Cerebellar nuclear complex (tissue), 1 donor: ENCODE data around the gene TMEM225.
"Not testable (repeated sequence)": the region's sequence is repeated elsewhere in the genome, so short reads cannot be mapped to it uniquely, and the experiment has no call there.

Source experiments
- DNase-seq, 2 experiments: peaks; one replicate each; lab custom pipeline; 2025; lab: John Stamatoyannopoulos, UW

TMEM225 gene, protein sequence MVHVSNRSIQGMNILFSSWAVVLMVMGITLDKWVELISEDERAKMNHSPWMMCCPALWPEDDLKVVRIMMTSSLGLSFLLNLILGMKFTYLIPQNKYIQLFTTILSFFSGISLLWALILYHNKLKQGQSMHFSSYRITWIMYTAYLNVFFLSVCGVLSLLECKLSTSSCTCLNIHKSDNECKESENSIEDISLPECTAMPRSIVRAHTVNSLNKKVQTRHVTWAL

DNA sequence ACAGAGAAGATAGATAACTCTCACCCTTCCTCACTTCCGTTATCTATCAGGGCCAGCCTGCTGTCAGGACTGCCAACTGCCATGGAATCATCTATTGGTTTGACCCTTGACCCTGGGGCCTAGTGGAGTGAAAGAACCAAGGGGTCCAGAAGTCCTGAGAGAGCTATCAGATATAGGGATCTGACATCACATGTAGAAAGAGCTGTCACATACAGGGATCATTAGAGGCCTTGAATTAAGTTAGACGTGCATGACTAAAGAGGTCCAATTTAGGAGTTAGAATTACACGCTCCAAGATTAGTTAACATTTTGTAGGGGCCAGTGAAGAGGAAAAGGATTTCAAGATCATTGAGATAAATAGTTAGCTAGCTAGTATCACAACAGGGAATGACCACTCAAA lies at the start of gene TMEM225:
TMEM225 (minus strand) TSS at position 101 of the 400 bp plus-strand sequence. CDS start 245 bp downstream, outside the sequence.
- no peak for DNase-seq

DNA sequence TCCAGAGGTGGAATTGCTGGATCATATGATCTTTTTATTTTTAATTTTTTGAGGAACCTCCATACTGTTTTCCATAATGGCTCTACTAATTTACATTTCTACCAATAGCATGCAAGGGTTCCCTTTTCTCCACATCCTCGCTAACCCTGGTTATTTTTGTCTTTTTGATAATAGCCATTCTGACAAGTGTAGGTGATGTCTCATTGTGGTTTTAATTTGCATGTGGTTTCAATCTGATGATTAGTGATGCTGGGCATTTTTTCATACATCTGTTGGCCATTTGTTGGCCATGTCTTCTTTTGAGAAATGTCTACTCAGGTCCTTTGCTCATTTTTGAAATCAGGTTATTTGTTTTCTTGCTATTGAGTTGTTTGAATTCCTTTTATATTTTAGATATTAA lies 38.6 kb upstream of the TMEM225 start:
- no peak for DNase-seq

DNA sequence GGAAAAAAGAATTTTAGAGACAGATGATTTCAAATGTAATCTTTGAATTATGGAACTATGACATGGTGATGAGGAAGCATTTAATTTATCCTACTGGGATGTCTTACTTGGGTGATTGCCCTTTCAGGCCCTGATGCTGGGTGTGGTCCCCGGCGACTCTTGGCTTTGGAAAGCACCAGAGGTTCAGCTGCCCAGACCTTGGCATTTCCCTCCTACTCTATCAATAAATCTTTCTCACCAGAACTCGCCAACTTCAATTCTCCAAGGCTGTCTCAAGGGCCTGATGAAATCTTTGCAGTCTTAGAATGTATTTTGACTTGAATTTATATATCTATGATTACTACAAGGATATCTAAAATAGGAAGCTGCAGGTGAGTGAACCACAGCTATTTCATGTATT lies 35.5 kb upstream of the TMEM225 start:
- no peak for DNase-seq

DNA sequence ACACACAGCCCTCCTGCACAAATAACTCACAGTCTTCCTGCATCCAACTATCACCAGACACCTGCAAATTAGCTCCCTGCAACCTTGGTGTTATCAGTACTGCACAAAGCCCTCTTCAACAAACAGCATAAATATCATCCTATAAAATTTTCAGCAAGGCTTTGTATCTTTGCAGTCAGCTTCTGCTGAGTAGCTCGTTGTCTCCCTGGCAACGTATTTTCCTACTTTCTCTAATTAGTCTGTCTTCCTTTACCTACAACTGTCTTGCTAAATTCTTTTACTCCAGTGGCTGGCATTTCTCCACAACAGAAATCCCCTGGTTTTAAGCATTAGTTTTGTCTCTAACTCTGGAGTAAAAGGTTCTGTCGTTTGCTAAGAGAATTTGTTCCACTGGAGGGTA lies 20.4 kb upstream of the TMEM225 start:
- no peak for DNase-seq

DNA sequence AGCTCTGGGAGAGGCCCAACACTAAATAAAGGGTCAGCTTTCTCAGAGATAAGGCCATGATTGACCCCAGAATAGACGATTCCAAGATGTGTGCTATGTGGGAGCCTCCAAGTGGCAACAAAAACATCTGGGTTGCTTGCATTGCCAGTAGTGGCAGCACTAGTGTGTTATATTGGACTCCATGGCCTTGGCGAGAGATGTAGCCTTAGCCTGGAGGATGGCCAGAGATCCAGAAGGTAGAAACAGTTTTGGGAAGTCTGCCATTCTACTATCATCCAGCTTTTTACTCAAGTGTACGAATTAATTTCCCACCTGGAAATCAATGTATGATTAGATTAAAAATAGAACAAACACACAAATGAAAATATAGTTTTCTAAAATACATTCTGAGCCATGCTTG lies 19.5 kb upstream of the TMEM225 start:
- DNase-seq, result no peak

DNA sequence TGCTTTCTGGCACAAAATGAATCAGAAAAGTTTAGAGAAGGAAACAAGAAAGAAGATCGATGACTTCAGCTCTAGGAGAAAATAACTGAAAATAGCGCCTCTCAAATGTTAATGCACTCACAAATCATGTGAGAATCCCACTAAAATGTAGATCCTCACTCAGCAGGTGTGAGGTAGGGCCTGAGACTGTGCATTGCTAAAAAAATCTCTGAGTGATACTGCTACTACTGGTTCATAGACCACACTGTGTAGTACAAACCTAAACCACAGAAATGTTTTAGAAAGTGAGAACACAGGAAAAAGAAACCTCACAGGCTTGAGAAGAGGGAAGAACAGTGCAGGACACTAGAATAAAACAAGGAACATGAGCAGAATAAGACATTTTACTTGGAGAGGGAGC lies 18.5 kb upstream of the TMEM225 start:
- no peak for DNase-seq

DNA sequence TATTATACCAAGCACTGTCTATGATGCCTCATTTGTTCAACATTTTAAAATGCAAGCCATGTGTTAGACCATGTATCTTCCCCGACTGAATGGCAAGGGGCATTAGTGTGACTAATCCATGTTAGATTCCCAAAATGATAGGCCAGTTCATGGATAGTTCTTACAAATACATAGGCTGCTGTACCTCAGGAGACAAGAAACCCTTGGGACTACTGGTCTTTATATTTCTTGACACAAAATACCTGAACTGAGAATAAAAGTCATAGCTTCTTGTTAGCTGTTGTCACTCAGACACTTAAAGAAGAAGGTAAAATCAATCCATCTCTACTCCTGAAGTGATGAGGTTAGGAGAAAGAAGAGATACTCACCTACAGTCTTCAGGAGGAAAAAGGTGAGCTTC lies 16.4 kb upstream of the TMEM225 start, which contains the start of gene OR8D4:
OR8D4 (plus strand) TSS at position 301 of the 400 bp plus-strand sequence. CDS start 4,265 bp downstream, outside the sequence.
- DNase-seq, result no peak

DNA sequence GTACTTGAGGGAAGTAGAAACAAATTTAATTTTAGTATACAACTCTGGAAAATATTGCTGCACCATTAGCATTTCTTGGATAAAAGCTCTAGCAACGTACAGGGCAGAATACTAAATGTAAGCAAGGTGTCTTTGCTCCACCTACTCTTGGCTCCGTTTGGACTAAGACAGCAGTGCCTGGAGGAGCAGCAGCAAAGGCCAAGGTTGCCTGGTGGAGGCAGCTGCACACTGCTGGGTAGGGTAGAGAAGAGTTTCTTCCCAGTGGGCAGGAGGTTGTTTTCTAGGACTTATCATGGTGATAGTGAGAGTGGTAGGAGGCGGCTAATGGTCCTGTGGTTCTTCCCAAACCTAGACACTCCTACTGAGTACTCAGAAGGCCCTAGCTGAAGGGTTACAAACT lies 14.3 kb upstream of the TMEM225 start:
- DNase-seq, result no peak

DNA sequence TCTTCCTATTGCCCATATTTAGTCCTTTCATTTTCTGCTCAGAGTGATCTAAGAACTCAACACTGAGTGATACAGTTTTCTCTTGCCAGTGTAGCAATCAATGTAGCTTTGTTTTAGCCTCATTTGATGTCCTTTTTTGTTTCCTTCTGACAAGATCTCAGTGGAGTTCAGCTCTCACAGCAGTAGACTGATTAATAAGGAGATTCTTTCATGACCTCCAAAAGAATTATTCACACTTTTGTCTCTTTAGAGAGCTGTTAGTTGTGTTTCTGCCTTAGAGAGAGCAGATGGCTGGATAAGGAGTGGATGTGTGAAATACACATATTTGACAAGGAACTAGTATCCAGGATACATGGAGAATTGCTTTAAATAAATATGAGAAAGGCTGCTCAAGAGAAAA lies 6.6 kb upstream of the TMEM225 start:
- no peak for DNase-seq

DNA sequence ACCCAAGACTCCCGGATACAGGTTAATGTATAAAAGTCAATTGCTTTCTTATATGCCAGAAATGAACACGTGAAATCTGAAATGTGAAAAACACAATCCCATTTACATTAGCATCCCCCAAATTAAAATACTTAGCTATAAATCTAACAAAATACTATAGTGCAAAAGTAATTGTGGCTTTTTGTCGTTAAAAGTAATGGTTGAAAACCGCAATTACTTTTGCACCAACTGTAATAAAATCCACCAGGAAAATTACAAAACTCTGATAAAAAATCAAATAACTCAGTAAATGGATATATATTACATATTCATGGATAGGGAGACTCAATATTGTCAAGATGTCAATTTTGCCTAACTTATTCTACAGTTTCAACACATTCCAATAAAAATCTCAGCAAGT lies 4.6 kb downstream of the TMEM225 start:
- DNase-seq, result no peak

DNA sequence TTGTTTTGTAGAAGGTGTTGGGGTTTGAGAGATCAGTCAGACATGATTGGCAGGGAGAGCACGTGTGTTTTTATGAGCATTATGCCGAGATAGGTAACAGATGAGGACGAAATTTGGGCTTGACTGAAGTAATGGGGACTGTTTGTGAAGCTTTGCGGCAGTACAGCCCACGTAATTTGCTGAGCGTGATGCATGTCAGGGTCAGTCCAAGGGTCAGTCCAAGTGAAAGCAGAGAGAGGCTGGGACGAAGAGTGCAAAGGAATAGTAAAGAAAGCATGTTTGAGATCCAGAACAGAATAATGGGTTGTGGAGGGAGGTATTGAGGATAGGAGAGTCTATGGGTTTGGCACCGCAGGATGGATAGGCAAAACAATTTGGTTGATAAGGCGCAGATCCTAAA lies 17.7 kb downstream of the TMEM225 start:
- DNase-seq, result not testable (repeated sequence)

DNA sequence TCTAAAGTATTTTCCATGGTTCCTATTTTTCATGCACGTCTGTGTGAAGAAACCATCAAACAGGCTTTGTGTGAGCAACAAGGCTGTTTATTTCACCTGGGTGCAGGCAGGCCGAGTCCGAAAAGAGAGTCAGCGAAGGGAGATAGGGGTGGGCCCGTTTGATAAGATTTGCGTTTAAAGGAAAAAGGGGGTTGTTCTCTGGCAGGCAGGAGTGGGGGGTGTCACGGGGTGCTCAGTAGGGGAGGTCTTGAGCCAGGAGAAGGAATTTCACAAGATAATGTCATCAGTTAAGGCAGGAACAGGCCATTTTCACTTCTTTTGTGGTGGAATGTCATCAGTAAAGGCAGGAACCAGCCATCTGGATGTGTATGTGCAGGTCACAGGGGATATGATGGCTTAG lies 20.2 kb downstream of the TMEM225 start:
- DNase-seq, result not testable (repeated sequence)

DNA sequence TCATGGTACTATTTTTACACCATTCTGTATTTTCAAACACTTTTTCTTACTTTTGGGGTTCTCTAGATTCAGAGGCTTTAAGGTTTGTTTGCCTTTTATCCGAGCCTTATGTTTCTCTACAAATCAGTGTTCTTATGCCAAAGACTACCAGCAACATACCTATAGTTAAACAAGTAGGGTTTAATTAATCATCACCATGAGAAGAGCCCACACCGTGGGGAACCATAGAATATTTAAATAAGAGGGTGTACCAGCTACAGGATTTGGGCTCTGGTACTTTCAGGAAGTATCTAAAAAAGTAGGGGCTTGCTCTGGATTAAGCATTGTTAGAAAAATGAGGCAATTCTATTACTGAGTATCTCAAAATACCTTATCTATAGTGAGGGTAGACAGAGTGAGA lies 25.7 kb downstream of the TMEM225 start:
- DNase-seq, result no peak

DNA sequence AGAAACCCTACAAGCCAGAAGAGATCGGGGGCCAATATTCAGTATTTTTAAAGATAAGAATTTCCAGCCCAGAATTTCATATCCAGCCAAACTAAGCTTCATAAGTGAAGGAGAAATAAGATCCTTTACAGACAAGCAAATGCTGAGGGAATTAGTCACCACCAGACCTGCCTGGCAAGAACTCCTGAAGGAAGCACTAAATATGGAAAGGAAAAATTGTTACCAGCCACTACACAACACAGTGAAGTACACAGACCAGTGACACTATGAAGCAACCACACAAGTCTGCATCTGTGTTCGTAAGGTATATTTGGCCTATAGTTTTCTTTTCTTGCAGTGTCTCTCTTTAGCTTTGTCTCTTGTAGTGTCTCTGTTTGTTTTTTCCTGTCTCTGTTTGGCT lies 29.0 kb downstream of the TMEM225 start:
- no peak for DNase-seq

DNA sequence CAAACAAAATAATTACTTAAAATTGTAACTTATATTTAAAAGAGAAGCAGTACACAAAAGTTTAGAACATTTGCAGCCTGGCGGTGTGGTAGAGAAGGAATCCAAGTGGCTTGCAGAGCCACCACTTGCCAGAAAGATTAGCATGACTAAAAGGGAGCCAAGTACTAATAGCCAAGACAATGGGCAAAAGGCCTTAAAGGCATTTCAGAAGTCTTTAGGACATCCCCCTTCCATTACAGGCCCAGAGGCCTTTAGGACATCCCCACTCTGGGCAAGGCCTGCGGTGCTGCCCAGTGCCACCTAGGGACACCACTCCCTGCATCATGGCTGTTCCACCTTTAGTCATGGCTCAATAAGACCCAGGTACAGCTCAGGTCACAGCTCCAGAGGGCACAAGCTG lies 32.4 kb downstream of the TMEM225 start:
- DNase-seq, result no peak

DNA sequence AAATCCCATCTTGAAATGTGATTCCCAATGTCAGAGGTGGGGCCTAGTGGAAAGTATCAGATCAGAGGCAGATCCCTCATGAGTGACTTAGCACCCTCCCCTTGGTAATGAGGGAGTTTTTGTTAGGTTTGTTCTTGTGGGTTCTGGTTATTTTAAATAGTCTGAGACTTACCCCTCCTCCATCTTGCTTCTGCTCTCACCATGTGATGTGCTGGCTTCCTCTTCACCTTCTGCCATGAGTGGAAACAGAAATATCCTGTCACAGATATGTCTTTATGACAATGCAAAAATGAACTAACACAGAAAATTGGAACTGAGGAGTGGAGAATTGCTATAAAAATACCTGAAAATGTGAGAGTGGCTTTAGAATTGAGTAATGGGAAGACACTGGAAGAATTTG lies 33.1 kb downstream of the TMEM225 start:
- no peak for DNase-seq

DNA sequence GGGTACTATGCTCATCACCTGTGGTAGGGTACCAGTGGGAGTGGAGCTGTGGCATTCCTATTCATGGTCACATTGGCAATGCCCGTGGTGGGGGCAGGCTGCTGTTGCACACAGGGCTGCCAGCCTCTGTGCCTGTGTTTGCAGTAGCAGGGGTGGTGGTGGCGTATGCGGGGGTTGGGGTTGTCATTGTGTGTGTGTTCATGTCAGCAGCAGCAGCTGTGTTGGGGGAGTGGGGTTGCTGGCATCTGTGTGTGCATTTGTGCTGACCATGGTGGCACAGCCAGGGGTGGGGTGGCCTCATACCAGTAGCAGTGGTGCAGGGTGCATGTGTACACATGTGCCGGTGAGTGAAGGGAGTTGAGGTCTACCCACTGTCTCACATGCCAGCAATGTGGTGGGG lies 34.4 kb downstream of the TMEM225 start:
- DNase-seq, result no peak

DNA sequence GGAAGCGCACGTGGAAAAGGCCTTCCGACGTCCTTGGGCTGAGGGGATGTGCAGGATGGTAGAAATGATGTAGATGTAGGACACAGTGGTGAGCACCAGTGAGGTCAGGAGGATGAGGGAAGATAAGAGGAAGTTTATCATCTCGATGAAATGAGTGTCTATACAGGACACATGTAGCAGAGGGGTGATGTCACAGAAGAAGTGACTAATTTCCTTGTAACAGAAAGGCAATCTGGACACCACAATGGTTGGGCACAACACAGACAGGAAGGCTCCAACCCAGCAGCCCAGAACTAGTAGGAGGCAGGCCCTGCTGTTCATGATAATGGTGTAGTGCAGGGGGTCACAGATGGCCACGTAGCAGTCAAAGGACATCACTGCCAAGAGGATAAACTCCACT lies 44.3 kb downstream of the TMEM225 start:
- DNase-seq, result no peak

DNA sequence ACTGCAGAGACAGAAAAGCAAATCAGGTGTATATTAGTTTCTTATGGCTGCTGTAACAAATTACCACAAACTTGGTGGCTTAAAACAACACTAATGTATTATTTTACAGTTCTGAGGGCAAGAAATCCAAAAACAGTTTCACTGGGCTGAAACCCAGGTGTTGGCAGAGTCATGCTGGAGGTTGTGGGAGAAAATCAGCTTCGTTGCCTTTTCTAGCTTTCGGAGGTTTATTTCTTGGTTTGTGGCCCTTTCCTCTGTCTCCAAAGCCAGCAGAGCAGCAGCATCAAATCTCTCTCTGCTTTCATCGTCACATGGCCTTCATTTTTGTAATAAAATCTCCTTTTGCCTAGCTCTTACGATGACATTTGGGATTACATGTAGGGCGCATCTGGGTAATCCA lies 46.3 kb downstream of the TMEM225 start:
- no peak for DNase-seq

DNA sequence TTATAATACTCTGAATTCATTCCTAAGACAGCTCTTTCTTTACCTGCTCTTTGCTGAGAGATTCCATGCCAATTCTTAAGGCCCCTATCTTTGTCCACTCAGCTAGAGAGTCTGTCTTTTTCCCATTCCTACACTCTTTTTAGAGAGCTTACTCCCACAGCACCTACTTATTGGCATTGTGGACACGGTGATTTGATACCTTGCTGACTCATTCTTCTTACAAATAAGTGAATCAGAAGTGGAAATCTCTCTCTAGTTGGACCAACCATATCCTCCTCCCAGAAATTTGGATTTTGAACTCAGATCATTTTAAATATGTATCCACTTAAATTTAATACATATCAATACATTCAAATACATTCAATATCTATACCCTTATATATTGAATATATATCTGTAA lies 46.8 kb downstream of the TMEM225 start:
- no peak for DNase-seq

DNA sequence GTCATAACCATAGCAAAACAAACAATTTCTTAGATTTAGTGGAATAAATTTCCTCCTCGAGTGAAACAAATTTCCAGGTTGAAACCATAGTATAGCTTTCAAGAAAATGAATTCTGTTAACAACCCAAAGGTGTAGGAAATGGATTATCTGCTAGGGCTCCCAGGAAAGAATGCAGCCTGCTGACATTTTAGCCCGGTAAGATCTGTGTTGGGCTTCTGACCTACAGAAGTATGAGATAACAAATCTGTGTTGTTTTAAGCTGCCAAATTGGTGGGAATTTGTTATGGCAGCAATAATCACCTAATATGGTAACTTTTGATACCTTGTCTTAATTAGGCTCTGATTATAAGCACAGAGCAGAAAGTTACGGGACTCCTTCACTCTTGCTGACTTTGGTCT lies 47.3 kb downstream of the TMEM225 start:
- no peak for DNase-seq

DNA sequence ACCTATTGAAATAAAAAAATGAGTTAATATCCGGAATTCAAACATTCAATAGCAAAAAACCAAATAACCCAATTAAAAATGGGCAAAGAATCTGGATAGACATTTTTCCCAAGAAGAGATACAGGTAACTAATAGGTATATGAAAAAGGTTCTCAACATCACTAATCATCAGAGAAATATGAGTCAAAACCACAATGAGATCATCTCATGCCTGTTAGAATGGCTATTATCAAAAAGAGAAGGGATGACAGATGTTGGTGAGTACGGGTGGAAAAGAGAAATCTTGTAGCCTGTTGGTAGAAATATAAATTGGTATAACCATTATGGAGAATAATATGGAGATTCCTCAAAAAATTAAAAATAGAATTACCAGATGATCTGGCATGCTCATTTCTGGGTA lies 52.4 kb downstream of the TMEM225 start:
- DNase-seq, result no peak
